Uterus (tissue), 4 donors: ENCODE measurements around the gene DNAJB13. TPM values are rescaled to one million over a fixed set of nuclear protein-coding genes. Genes with fewer than 3 reads are reported as not detected.

Experiments
- DNase-seq, 2 donors: peaks; one replicate each; pipeline ENCODE4 v3.0.0-alpha.2; 2019 to 2020
- H3K27ac ChIP-seq, 2 donors: fragments of 200-600 bp; sonication (generic); 1 replicate in 1 of 2; 2 replicates in 1 of 2; pipeline ENCODE4 v1.5.1; 2016 to 2018
- H3K27me3 ChIP-seq, 2 donors: fragments of 200-600 bp; sonication (generic); one replicate each; pipeline ENCODE4 v1.5.1; 2018 to 2019; ENCODE audit warnings: control low read depth in 1 of 2
- H3K36me3 ChIP-seq, 2 donors: fragments of 200-600 bp; sonication (generic); one replicate each; pipeline ENCODE4 v1.5.1; 2019; ENCODE audit warnings: control low read depth in 1 of 2
- H3K4me1 ChIP-seq, 2 donors: fragments of 200-600 bp; sonication (generic); one replicate each; pipeline ENCODE4 v1.5.1; 2018 to 2019; ENCODE audit warnings: control low read depth in 1 of 2
- H3K4me3 ChIP-seq, 2 donors: fragments of 200-600 bp; sonication (generic); 1 replicate in 1 of 2; 2 replicates in 1 of 2; pipeline ENCODE4 v1.5.1; 2018 to 2019; ENCODE audit warnings: mild to moderate bottlenecking in 1 of 2
- H3K9me3 ChIP-seq, 2 donors: fragments of 200-600 bp; sonication (generic); one replicate each; pipeline ENCODE4 v1.5.1; 2019; ENCODE audit warnings: control low read depth in 1 of 2
- POLR2A ChIP-seq, 2 donors: fragments of 450-650 bp; IDR thresholded peaks; one replicate each; pipeline ENCODE4 v1.6.1; 2016; ENCODE audit warnings: antibody characterized with exemption in 2 of 2, mild to moderate bottlenecking in 1 of 2, moderate library complexity in 1 of 2
- intact Hi-C: fragments of 100-400 bp; cut with DNase I; formaldehyde crosslinking; loops from one replicate; pipeline ENCODE4 v1.15.1; 2023; ENCODE audit warnings: low total_unique reads
- total RNA-seq, 4 donors: library from RNA; depleted of rRNA in 3 of 4; stranded (reverse); fragments of >200 nt in 3 of 4; gene quantifications; one replicate each; pipeline versions ENCODE4 v1.1.0 to v1.2.4, GENCODE V29; 2014 to 2023
- TF ChIP-seq, protein P1 (sequence below), 4 experiments: fragments of 200-600 bp in 2 of 4; fragments of 450-650 bp in 2 of 4; sonication (generic) in 2 of 4; IDR thresholded peaks; one replicate each; pipeline ENCODE4 v1.5.1; 2016 to 2019; ENCODE audit warnings: antibody characterized with exemption in 4 of 4, mild to moderate bottlenecking in 2 of 4, moderate library complexity in 1 of 4
- donor health status: DM: yes; HTN: yes; CAD: no.

The DNAJB13 gene
- total RNA-seq, 4 donors from 2014 or later: 1.9 to 9.1 (median 4.6) TPM; not detected in 1

DNA sequence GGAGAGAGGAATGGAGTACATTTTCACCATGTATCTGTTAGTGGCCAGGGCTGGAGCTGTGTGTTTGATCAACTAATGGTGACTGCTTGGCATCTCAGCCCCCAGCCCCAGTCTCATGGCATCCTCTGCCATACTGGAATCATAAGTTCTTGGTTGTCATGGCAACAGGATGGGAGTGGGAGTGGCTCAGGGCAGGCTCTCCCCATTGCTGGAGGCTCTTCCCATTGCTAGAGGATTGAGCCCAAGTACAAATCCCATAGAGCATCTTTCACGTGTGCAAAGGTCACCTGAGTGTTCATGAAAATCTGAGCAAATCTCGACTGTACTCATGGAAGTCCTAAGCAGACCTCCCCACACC, 14.9 kb downstream of the DNAJB13 start:
- DNase-seq: no peak
- no peaks in the 10 kb centered on the region for H3K36me3 ChIP-seq
- intact Hi-C loops: no loop called here
- H3K9me3 ChIP-seq: no peaks in the 10 kb centered on the region
- no peak overlapping the region for H3K4me3 ChIP-seq
- TF ChIP-seq, protein P1, sequence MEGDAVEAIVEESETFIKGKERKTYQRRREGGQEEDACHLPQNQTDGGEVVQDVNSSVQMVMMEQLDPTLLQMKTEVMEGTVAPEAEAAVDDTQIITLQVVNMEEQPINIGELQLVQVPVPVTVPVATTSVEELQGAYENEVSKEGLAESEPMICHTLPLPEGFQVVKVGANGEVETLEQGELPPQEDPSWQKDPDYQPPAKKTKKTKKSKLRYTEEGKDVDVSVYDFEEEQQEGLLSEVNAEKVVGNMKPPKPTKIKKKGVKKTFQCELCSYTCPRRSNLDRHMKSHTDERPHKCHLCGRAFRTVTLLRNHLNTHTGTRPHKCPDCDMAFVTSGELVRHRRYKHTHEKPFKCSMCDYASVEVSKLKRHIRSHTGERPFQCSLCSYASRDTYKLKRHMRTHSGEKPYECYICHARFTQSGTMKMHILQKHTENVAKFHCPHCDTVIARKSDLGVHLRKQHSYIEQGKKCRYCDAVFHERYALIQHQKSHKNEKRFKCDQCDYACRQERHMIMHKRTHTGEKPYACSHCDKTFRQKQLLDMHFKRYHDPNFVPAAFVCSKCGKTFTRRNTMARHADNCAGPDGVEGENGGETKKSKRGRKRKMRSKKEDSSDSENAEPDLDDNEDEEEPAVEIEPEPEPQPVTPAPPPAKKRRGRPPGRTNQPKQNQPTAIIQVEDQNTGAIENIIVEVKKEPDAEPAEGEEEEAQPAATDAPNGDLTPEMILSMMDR (IDR thresholded peaks at IDR 0.05): no peak
- no peak for TF ChIP-seq POLR2A (IDR thresholded peaks at IDR 0.05)
- H3K4me1 ChIP-seq: peaks cover 0 to 4% of the 10 kb centered on the region in 2 donors
- H3K27me3 ChIP-seq: no peaks in the 10 kb centered on the region
- H3K27ac ChIP-seq: no peak overlapping the region

DNA sequence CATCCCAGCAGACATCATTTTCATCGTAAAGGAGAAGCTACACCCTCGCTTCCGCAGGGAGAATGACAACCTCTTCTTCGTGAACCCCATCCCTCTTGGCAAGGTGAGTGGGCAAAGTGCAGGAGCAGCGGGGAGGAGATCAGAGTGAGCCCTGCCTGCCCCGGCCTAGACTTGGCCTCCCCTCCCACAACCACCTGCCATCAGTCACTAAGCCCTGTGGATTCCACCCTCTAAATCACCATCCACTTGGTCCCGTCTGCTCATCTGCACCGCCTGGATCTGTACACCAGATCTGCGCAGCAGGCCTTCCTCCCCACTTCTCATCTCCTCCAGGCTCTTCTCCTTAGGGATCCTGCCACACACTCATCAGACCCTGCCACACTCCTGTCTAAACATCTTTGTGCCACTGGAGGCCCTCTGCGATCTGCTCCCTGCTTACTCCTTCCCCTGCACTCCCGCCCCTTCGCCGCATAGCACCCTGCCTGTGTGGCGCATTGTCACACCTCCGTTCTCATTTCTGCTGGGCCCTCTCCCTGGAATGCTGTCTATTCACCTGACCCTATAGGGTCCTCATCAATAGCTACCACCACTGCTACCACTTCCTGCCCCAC, 17.6 kb downstream of the DNAJB13 start:
- no peaks in the 10 kb centered on the region for H3K9me3 ChIP-seq
- H3K27ac ChIP-seq: no peak overlapping the region
- no peak overlapping the region for H3K4me3 ChIP-seq
- H3K27me3 ChIP-seq: no peaks in the 10 kb centered on the region
- TF ChIP-seq POLR2A (IDR thresholded peaks at IDR 0.05): no peak
- TF ChIP-seq, protein P1 (IDR thresholded peaks at IDR 0.05): no peak
- DNase-seq: no peak
- intact Hi-C loops: no loop called here
- H3K36me3 ChIP-seq: no peaks in the 10 kb centered on the region
- peaks cover 0 to 4% of the 10 kb centered on the region in 2 donors for H3K4me1 ChIP-seq

DNA sequence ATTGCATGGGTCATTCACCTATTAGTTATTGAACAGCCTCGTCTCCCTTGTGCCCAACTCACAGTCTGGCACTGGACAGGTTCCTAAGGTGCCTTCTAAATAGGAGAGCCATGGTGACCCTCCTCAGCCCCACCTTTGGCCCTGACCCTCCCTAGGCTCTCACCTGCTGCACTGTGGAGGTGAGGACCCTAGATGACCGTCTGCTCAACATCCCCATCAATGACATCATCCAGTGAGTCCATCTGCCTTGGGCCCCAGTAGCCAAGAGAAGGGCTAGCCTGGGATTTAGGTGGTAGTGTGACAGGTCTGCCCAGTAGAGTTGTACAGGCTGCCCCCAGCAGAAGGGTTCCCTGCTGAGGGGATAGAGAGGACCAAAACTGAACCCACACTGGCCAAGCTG, 18.3 kb downstream of the DNAJB13 start:
- TF ChIP-seq POLR2A (IDR thresholded peaks at IDR 0.05): no peak
- TF ChIP-seq, protein P1 (IDR thresholded peaks at IDR 0.05): no peak
- Histone ChIP-seq H3K9me3 (no peaks in the 10 kb centered on the region), H3K4me1 (peaks cover 0 to 4% of the 10 kb centered on the region in 2 donors), H3K36me3 (no peaks in the 10 kb centered on the region), H3K4me3 (no peak overlapping the region), H3K27ac (no peak overlapping the region), H3K27me3 (no peaks in the 10 kb centered on the region)
- DNase-seq: no peak
- intact Hi-C loops: no loop called here

DNA sequence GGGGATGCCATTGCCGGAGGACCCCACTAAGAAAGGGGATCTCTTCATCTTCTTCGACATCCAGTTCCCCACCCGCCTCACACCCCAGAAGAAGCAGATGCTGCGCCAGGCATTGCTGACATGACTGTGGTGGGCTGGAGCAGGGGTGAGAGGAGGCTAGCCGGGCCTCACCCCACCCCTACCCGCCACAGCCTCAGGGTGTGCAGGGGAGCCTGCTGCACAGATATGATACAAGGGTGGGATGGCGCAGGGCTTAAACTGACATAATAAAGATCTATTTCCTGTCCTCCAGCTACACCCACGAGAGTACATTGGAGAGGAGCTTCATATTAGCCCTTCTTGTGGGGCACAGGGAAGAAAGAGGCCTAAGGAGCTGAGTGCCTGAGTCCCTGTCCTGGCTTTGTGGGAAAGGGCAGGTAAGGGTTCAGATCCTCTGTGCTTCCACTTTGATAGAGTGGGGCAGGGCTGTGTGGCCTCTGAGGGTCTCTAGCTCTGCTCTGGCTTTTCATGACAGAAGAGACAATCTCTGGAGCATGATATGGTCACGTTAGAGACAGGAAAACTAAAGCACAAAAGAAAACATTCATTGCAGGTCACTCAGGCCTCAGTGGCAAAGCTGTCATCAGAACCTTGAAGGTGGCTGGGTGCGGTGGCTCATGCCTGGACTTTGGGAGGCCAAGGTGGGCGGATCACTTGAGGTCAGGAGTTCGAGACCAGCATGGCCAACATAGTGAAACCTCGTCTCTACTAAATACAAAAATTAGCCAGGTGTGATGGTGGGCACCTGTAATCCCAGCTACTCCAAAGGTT, 19.4 kb downstream of the DNAJB13 start:
- H3K27me3 ChIP-seq: no peaks in the 10 kb centered on the region
- no peak overlapping the region for H3K4me3 ChIP-seq
- no peaks in the 10 kb centered on the region for H3K9me3 ChIP-seq
- no peak for TF ChIP-seq POLR2A (IDR thresholded peaks at IDR 0.05)
- TF ChIP-seq, protein P1 (IDR thresholded peaks at IDR 0.05): no peak
- H3K4me1 ChIP-seq: no peaks in the 10 kb centered on the region
- intact Hi-C loops: no loop called here
- DNase-seq: no peak
- H3K36me3 ChIP-seq: no peaks in the 10 kb centered on the region
- H3K27ac ChIP-seq: no peak overlapping the region

DNA sequence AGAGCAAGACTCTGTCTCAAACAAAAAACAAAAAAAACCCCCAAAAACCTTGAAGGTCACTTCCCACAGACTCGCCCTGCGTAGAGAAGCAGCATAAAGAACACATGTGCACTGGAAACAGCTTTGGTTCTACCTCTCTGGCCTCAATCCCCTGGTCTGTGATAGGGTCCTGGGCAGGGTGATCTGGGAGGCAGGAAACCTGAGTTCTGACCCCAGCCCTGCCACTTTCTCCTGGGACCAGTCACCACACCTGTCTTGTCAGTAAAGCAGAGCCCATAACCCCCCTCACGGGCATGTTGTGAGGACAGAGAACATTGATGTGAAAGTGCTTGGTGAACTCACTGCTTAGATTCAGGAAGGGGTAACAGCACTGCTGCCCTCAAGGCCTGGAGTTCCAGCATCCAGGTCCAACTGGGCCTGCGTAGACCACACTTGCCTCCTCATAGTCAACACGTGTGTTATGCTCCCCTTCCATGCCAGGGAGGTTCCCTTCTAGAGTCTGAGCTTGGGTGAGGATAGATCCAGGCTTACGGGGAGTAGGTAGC, 20.4 kb downstream of the DNAJB13 start:
- no peaks in the 10 kb centered on the region for H3K9me3 ChIP-seq
- H3K27me3 ChIP-seq: no peaks in the 10 kb centered on the region
- no peak overlapping the region for H3K27ac ChIP-seq
- TF ChIP-seq, protein P1 (IDR thresholded peaks at IDR 0.05): no peak
- TF ChIP-seq POLR2A (IDR thresholded peaks at IDR 0.05): no peak
- no peak for DNase-seq
- H3K4me3 ChIP-seq: no peak overlapping the region
- no peaks in the 10 kb centered on the region for H3K36me3 ChIP-seq
- no peaks in the 10 kb centered on the region for H3K4me1 ChIP-seq
- intact Hi-C loops: no loop called here
